Hematopoietic multipotent progenitor cell treated with erythropoietin and hydrocortisone succinate and interleukin-3 and kit ligand, for 4 days (in vitro differentiated cells): Measurements from ENCODE around the gene NCAPD3.
A peak's percentile ranks its signal among the peaks of the same experiment; 100 is the strongest.
"Not testable (repeated sequence)": the region's sequence is repeated elsewhere in the genome, so short reads cannot be mapped to it uniquely, and the experiment has no call there.

Experiments used
- DNase-seq: peaks from one replicate; pipeline ENCODE4 v3.0.0-alpha.2; 2015

The NCAPD3 gene

DNA sequence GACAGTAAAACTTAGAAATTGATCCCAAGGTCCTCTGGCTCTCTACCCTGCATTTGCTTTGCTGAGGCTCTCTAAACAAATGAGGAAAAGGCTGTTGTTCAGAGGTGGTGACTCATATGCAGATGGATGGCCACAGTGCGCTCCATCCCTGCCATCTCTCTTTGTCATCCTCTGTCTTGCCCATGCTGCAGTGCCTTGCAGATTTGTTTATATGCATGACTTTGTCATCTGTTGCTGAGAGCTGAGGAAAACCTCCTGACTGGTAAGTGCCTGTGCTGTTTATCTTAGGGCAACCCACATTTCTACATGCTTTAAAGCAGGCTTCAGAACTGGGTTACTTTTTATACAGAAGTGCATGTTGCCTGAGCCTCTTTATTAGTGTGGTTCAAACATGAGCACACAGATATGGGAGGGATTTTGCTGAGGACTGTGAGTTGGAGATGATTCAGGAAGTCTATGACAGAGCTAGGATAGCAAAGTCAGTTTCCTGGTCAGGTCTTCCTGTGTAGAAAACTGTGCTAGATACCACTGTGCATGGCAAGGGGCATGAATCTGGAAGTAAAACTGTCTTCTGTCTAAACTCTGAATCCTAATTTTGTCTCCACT lies 97.4 kb downstream of the NCAPD3 start:
- DNase-seq, result no peak

DNA sequence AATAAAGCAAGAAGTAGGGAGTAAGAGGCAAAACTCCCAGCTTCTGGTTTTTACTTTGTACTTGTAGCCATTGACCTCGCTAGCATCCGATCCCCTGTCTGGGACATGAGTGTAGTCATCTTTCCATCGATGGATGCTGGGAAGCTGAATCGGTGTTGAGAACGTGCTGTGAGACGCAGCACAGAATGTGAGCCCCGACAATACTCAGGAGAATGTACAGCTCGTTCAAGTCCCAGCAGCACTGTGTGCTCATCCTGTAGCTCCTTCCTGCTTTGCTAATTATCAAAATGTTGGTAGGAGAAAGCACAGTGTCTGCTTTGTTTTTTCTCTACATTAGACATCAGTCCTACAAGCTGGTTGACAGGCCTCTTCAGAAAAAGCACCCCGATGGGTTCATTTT lies 98.3 kb downstream of the NCAPD3 start:
- no peak for DNase-seq

DNA sequence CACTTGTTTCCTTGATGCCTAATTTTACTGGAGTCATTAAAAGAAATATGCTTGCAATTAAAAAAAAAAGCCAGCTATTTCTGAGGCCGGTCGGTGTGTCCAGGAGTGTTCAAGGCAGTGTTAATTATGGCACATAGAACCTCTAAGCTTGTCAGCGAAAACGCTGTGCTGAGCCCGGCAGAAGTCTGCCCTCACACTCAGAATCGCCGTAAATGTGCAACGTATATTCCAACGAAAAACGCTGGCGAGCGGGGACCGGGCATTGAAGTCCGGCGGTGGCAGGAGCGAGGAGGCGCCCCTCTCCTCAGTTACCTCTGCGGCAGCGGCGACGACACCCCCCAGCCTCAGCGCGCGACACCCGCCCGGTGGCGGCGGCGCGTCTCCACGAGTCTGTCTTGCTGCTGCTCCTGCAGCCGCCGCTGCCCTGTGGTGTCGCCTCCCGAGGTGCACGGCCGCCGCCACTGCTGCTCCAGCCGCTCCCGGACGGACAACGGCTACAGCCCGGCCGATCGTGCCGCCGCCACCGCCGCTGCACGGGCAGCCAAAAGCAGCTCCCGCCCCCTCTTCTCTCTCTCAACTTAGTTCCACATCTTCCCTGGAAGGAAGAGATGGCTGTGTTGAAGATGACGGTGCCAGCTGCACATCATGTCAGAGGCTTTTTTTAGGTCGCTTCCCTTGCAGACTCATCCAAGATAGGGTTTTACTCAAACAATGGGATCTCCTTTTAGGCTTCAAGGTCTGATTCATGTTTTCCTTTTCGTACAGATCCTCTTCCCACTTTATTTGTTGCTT lies 98.9 kb downstream of the NCAPD3 start:
- peak; percentile 51 for DNase-seq

DNA sequence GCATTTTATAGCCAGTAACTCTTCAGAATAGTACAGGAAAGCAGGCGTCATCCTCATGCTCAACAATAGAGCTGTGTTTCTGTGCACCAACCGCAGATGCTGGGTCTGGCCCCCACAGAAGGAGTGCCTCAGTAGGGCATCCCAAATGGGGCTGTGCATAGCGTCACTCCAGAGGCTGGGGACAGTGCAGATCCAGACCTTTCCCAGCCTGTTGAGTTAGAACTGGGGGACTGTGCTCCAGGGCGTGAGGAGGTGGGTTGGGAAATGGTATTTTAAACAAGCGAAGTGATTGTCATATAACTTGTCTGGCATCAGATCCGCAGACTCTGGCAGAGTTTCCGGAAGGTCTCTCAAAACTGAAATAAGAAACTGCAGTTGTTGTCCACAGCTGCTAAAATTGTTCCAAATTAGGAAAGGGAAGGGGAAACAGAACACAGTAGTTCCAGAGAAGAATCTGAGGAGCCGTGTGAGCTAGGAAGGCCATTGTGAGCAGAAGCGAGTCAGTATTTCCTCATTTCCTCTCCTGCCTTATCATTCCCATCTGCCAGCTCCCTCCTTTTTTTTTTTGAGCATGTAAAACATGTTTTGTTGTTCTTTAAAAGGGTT lies 102.7 kb downstream of the NCAPD3 start:
- DNase-seq, result no peak

DNA sequence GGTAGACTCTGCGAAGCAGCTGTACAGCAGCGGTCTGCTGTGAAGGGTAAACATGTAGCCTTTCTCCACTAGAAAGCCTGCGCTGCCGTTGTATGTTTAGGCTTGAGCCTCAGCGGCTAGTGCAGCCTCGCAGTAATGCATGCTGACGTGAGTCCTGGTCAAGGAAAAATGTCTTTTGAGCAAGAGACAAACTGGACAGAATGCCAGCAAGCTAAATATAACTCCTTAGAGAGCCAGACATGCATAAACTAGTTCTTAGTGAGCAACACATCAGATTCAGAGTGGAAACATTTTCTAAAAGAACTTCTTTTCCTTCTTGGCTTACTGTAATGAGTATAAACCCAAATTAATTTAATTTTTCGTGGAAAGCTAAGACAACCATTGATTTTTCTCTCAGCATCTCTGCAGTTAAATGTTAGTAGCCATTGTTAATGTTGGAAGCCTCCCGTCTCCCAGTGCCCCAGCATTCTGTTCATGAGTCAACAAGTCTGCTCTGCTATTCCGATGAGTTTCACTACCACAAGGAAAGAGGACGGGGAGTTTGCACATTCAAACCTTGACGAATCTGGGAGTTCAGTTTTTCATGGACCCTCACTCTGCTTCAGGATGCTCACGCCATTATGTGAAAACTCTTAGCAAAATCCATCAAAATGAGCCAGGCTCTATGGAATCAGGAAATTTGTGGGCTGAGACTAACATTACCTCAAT lies 103.5 kb downstream of the NCAPD3 start:
- no peak for DNase-seq

DNA sequence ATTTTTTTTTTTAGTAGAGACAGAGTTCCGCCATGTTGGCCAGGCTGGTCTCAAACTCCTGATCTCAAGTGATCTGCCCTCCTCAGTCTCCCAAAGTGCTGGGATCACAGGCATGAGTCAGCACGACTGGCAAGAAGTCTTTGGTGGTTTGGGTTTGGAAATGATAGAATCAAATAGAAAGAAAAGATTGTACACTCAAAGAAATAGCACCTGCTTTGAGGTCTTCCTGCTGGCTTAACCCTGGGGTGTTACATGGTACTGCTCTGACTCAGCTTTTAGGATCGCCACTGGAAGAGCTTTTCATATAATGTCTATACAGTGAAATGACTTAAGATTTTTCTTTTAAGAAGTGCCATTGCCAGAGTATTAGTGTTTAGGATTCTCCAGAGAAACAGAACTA lies 104.7 kb downstream of the NCAPD3 start:
- no peak for DNase-seq

DNA sequence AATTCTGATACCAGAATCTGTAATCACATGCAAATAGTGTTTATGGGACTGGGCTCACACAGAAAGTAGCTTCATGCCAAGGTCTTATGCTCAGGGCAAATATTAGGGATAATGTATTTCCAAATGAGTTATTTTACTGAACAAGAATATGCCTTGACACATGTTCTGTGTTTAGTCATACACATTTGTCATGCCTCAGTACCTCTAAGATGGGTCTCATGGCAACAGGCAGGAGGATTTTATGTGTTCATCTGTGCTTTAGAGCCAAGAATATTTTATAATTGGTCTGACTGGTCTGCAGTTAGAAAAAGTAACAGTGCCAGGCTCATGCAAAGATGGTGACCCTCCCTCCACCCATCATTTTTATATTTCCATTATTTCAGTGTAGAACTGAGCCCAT lies 105.8 kb downstream of the NCAPD3 start:
- DNase-seq, result no peak

DNA sequence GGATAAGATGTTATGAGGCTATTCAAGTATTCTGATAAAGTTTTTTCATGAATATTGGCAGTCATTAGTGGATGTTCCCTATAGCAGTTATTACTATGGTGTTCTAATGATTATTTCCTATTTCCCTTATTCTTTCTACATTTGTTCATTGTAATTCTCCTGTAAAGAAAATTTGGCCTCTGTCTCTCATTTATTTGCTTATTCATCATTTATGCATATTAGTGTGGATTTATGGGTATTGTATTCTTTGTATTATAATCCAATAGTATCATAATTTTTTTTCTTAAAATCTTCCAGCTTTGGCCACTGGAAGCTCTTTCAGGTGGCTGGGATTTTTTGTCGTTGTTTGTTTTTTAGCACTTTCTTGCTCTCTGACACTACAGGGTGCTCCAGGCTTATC lies 107.6 kb downstream of the NCAPD3 start:
- no peak for DNase-seq

DNA sequence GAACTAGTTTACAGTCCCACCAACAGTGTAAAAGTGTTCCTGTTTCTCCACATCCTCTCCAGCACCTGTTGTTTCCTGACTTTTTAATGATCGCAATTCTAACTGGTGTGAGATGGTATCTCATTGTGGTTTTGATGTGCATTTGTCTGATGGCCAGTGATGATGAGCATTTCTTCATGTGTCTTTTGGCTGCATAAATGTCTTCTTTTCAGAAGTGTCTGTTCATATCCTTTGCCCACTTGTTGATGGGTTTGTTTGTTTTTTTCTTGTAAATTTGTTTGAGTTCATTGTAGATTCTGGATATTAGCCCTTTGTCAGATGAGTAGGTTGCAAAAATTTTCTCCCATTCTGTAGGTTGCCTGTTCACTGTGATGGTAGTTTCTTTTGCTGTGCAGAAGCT lies 110.0 kb downstream of the NCAPD3 start:
- not testable (repeated sequence) for DNase-seq

DNA sequence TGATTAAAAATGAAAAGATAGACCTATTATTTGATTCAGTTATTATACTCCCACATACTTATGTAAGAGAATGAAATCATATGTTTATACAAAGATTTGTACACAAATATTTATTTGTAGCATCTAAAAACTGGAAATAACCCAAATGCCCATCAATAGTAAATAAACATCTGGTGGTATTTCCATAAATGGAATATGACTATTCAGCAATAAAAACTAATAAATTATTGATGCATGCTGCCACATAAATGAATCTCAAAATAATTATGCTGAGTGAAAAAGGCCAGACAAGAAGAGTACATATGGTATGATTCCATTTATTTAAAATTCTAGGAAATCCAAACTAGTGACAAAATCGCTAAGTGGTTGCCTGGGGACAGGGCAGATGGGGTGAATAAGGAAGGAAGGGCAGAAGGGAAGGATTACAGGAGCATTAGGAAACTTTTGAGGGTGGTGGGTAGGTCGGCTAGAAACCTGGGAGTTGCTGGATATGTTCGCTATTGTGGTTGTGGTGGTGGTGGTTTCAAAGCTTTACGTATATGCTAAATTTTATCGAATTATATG lies 113.4 kb downstream of the NCAPD3 start:
- no peak for DNase-seq
